H1 (cell line): Measurements from ENCODE around the gene CBLB. TPM values are rescaled to one million over a fixed set of nuclear protein-coding genes. Genes with fewer than 3 reads are reported as not detected.

ENCODE experiments used
- CTCF ChIA-PET: fragments of 300-600 bp; sonication (Branson Sonifier 250); formaldehyde crosslinking; loops from one replicate; lab custom pipeline; 2021; ENCODE audit not compliant: partially characterized antibody; lab: Charles Lee
- POLR2A ChIA-PET: fragments of 300-600 bp; sonication (Branson Sonifier 250); formaldehyde crosslinking; loops from one replicate; lab custom pipeline; 2021; ENCODE audit warnings: inconsistent platforms; ENCODE audit not compliant: partially characterized antibody; lab: Charles Lee
- DNase-seq, 2 experiments: peaks; one replicate each; pipeline versions ENCODE4 v3.0.0 to v3.0.0-alpha.2; 2010 to 2022; ENCODE audit warnings: low spot score in 2 of 2, low read depth in 1 of 2, mixed read lengths in 1 of 2
- FAIRE-seq: peaks from 2 replicates; lab custom pipeline; 2011; peaks lifted over from hg19 to GRCh38; lab: Jason Lieb, UNC
- H2AFZ ChIP-seq: 2 replicates; pipeline ENCODE4 v1.8.1; 2012; ENCODE audit warnings: low read length, inconsistent platforms
- H2AK5ac ChIP-seq: 2 replicates; pipeline ENCODE4 v1.6.1; 2013; ENCODE audit warnings: low read depth, low read length
- H2BK120ac ChIP-seq: replicated peaks from 2 replicates; pipeline ENCODE3; 2013; ENCODE audit warnings: low read depth, low read length, inconsistent platforms
- H2BK12ac ChIP-seq: 2 replicates; pipeline ENCODE4 v1.6.1; 2013; ENCODE audit warnings: low read depth, low read length
- H2BK15ac ChIP-seq: 2 replicates; pipeline ENCODE4 v1.6.1; 2013; ENCODE audit warnings: low read length
- H2BK20ac ChIP-seq: 2 replicates; pipeline ENCODE4 v1.6.1; 2013; ENCODE audit warnings: low read length
- H2BK5ac ChIP-seq: 2 replicates; pipeline ENCODE4 v1.6.1; 2013; ENCODE audit warnings: low read depth, low read length
- H3K14ac ChIP-seq: 2 replicates; pipeline ENCODE4 v1.6.1; 2013; ENCODE audit warnings: inconsistent platforms; ENCODE audit not compliant: insufficient read length
- H3K18ac ChIP-seq: 2 replicates; pipeline ENCODE4 v1.6.1; 2013; ENCODE audit warnings: low read length; ENCODE audit errors: extremely low read depth
- H3K23ac ChIP-seq: 2 replicates; pipeline ENCODE4 v1.6.1; 2013; ENCODE audit warnings: inconsistent platforms; ENCODE audit not compliant: insufficient read length
- H3K23me2 ChIP-seq: 2 replicates; pipeline ENCODE4 v1.6.1; 2013; ENCODE audit warnings: low read depth, low read length
- H3K27ac ChIP-seq: 2 replicates; pipeline ENCODE4 v1.6.1; 2011; ENCODE audit warnings: low read depth, low read length, inconsistent platforms
- H3K27me3 ChIP-seq, 4 experiments: replicated peaks in 1 of 4; 1 replicate in 1 of 4; 2 replicates in 3 of 4; pipeline versions ENCODE4 v1.6.1 to v1.8.1; 2011 to 2013; ENCODE audit warnings: low read length in 3 of 4, mild to moderate bottlenecking in 3 of 4, inconsistent platforms in 2 of 4, mixed read lengths in 2 of 4, moderate library complexity in 1 of 4; ENCODE audit not compliant: control insufficient read depth in 3 of 4, insufficient read depth in 3 of 4; ENCODE audit errors: extremely low read depth in 1 of 4
- H3K36me3 ChIP-seq, 4 experiments: 2 replicates each; pipeline versions ENCODE4 v1.6.1 to v1.8.1; 2011 to 2013; ENCODE audit warnings: mild to moderate bottlenecking in 4 of 4, low read length in 3 of 4, moderate library complexity in 2 of 4, control low read depth in 1 of 4, inconsistent platforms in 1 of 4; ENCODE audit not compliant: insufficient read depth in 4 of 4, control insufficient read depth in 2 of 4
- H3K4ac ChIP-seq: replicated peaks from 2 replicates; pipeline ENCODE3; 2013; ENCODE audit warnings: low read length, low read depth, mixed read lengths, inconsistent platforms; ENCODE audit not compliant: insufficient read length
- H3K4me1 ChIP-seq, 4 experiments: replicated peaks in 1 of 4; 1 replicate in 1 of 4; 2 replicates in 3 of 4; pipeline versions ENCODE4 v1.6.1 to v1.8.1; 2011 to 2013; ENCODE audit warnings: low read length in 3 of 4, inconsistent platforms in 2 of 4, mixed read lengths in 1 of 4; ENCODE audit not compliant: insufficient read depth in 4 of 4, control insufficient read depth in 3 of 4
- H3K4me2 ChIP-seq, 2 experiments: 2 replicates each; pipeline versions ENCODE4 v1.6.1 to v1.8.1; 2011 to 2013; ENCODE audit warnings: low read depth in 2 of 2, low read length in 2 of 2, control low read depth in 1 of 2, inconsistent platforms in 1 of 2, mild to moderate bottlenecking in 1 of 2; ENCODE audit not compliant: insufficient read depth in 1 of 2
- H3K4me3 ChIP-seq, 4 experiments: fragments of 200-600, 300-600 bp in 1 of 4; sonication (generic), shearing (Covaris generic), sonication (Bioruptor Twin) in 1 of 4; 2 replicates each; pipeline versions ENCODE4 v1.5.1 to v1.8.1; 2011 to 2016; ENCODE audit warnings: low read length in 4 of 4, low read depth in 3 of 4, control low read depth in 2 of 4, inconsistent platforms in 2 of 4, mild to moderate bottlenecking in 2 of 4, mixed read lengths in 1 of 4, moderate library complexity in 1 of 4; ENCODE audit not compliant: insufficient read depth in 2 of 4; ENCODE audit errors: extremely low read depth in 1 of 4
- H3K56ac ChIP-seq: replicated peaks from 2 replicates; pipeline ENCODE3; 2013; ENCODE audit warnings: low read depth, mild to moderate bottlenecking, mixed read lengths, low read length, inconsistent platforms; ENCODE audit not compliant: insufficient read length
- H3K79me1 ChIP-seq: 2 replicates; pipeline ENCODE4 v1.6.1; 2013; ENCODE audit warnings: low read depth, low read length, control low read depth
- H3K79me2 ChIP-seq, 2 experiments: 2 replicates each; pipeline versions ENCODE4 v1.6.1 to v1.8.1; 2012 to 2013; ENCODE audit warnings: low read length in 2 of 2, mild to moderate bottlenecking in 2 of 2, inconsistent platforms in 1 of 2; ENCODE audit not compliant: insufficient read depth in 2 of 2, control insufficient read depth in 1 of 2
- H3K9ac ChIP-seq, 4 experiments: replicated peaks in 1 of 4; 1 replicate in 1 of 4; 2 replicates in 3 of 4; pipeline versions ENCODE4 v1.6.1 to v1.8.1; 2011 to 2013; ENCODE audit warnings: low read depth in 3 of 4, low read length in 3 of 4, control low read depth in 2 of 4, mild to moderate bottlenecking in 2 of 4, moderate library complexity in 2 of 4, inconsistent platforms in 1 of 4; ENCODE audit errors: extremely low read depth in 1 of 4
- H3K9me3 ChIP-seq, 2 experiments: 2 replicates each; pipeline versions ENCODE4 v1.6.1 to v1.8.1; 2012 to 2013; ENCODE audit warnings: mild to moderate bottlenecking in 2 of 2, moderate library complexity in 2 of 2, control low read depth in 1 of 2, inconsistent platforms in 1 of 2, low read depth in 1 of 2, low read length in 1 of 2, mixed read lengths in 1 of 2; ENCODE audit not compliant: insufficient read depth in 2 of 2
- H4K20me1 ChIP-seq, 2 experiments: replicated peaks in 1 of 2; 2 replicates each; pipeline versions ENCODE3 to v1.8.1; 2011 to 2013; ENCODE audit warnings: inconsistent platforms in 2 of 2, low read length in 2 of 2, mild to moderate bottlenecking in 1 of 2; ENCODE audit not compliant: insufficient read depth in 2 of 2, control insufficient read depth in 1 of 2
- H4K5ac ChIP-seq: 2 replicates; pipeline ENCODE4 v1.6.1; 2013; ENCODE audit warnings: low read length, low read depth, mixed read lengths, inconsistent platforms; ENCODE audit not compliant: insufficient read length
- H4K8ac ChIP-seq: 2 replicates; pipeline ENCODE4 v1.8.0; 2013; ENCODE audit warnings: mild to moderate bottlenecking, moderate library complexity, low read length, inconsistent platforms; ENCODE audit not compliant: insufficient read depth; ENCODE audit errors: extremely low read depth
- H4K91ac ChIP-seq: replicated peaks from 2 replicates; pipeline ENCODE3; 2013; ENCODE audit warnings: low read length, mixed read lengths, inconsistent platforms; ENCODE audit not compliant: insufficient read length
- BRCA1 ChIP-seq: IDR thresholded peaks from 2 replicates; pipeline ENCODE4 v1.6.1; 2012; ENCODE audit warnings: low read depth, low read length, improper control_type of control experiment
- CBX5 ChIP-seq: fragments of 300-800, 300-1000 bp; sonication (generic); IDR thresholded peaks from 2 replicates; pipeline ENCODE4 v1.7.1; 2016; ENCODE audit warnings: antibody characterized with exemption, low read length, low read depth
- EP300 ChIP-seq, 2 experiments: IDR thresholded peaks; 1 replicate in 1 of 2; 2 replicates in 1 of 2; pipeline ENCODE4 v1.6.1; 2011 to 2012; ENCODE audit warnings: low read depth in 2 of 2, low read length in 2 of 2, mild to moderate bottlenecking in 2 of 2, borderline replicate concordance in 1 of 2, inconsistent platforms in 1 of 2, moderate library complexity in 1 of 2
- KDM1A ChIP-seq: fragments of 200-600, 300-600 bp; sonication (generic); IDR thresholded peaks from 2 replicates; pipeline ENCODE4 v1.7.1; 2016; ENCODE audit warnings: mild to moderate bottlenecking, low read length, borderline replicate concordance
- NANOG ChIP-seq: IDR thresholded peaks from 2 replicates; pipeline ENCODE4 v1.6.1; 2011; ENCODE audit warnings: low read length, low read depth, mild to moderate bottlenecking, inconsistent platforms; ENCODE audit not compliant: insufficient read depth, poor library complexity, severe bottlenecking
- RAD21 ChIP-seq, 2 experiments: IDR thresholded peaks in 1 of 2; conservative IDR thresholded peaks in 1 of 2; 2 replicates each; pipeline ENCODE4 v1.6.1; 2011; ENCODE audit warnings: low read depth in 2 of 2, low read length in 2 of 2, improper control_type of control experiment in 1 of 2, inconsistent platforms in 1 of 2, mild to moderate bottlenecking in 1 of 2, moderate library complexity in 1 of 2
- SIN3A ChIP-seq, 2 experiments: IDR thresholded peaks in 1 of 2; conservative IDR thresholded peaks in 1 of 2; 2 replicates each; pipeline ENCODE4 v1.6.1; 2011 to 2012; ENCODE audit warnings: low read length in 2 of 2, improper control_type of control experiment in 1 of 2, low read depth in 1 of 2, mild to moderate bottlenecking in 1 of 2
- SP4 ChIP-seq: IDR thresholded peaks from 2 replicates; pipeline ENCODE4 v1.6.1; 2012; ENCODE audit warnings: low read length, inconsistent platforms
- TAF1 ChIP-seq: IDR thresholded peaks from 2 replicates; pipeline ENCODE4 v1.6.1; 2011; ENCODE audit warnings: mild to moderate bottlenecking, low read depth, low read length
- TAF7 ChIP-seq: optimal IDR thresholded peaks from 2 replicates; pipeline ENCODE3; 2011; ENCODE audit warnings: low read depth, mild to moderate bottlenecking, inconsistent platforms, low read length, moderate library complexity, borderline replicate concordance
- TBP ChIP-seq: IDR thresholded peaks from 2 replicates; pipeline ENCODE4 v1.6.1; 2011; ENCODE audit warnings: low read depth, low read length, improper control_type of control experiment
- WGBS, 2 experiments: shearing (Covaris generic) in 1 of 2; methylation state at CpG; one replicate each; pipeline versions ENCODE4 v1.1.6 to v1.1.7; 2013 to 2015; ENCODE audit warnings: low lambda C conversion rate in 2 of 2, mixed read lengths in 2 of 2, inconsistent platforms in 1 of 2, low coverage in 1 of 2, missing lambda C conversion rate in 1 of 2; ENCODE audit not compliant: insufficient replicate concordance in 2 of 2, insufficient coverage in 1 of 2, insufficient read length in 1 of 2; ENCODE audit errors: extremely low coverage in 1 of 2, missing lambda C conversion rate in 1 of 2; 5-methylcytosine and 5-hydroxymethylcytosine counted together
- polyA plus RNA-seq, 7 experiments: library from polyadenylated mRNA; depleted of rRNA in 3 of 7; stranded (reverse) in 5 of 7; unstranded in 2 of 7; fragments of >200 nt in 5 of 7; fragments of 200-250 nt in 2 of 7; gene quantifications; 1 replicate in 5 of 7; 2 replicates in 1 of 7; 4 replicates in 1 of 7; pipeline versions ENCODE4 v1.2.1 to v1.2.3, GENCODE V29; 2011 to 2013; ENCODE audit warnings: missing spikeins in 2 of 7, mixed read lengths in 2 of 7
- total RNA-seq: library from RNA; stranded (reverse); fragmentation: NEBNext Ultra II Directional; extraction: Animal tissue kit (Norgen Biotek cat#: 25700); gene quantifications from 2 replicates; pipeline ENCODE4 v1.2.1, GENCODE V29; 2021
- TF ChIP-seq, protein P1 (sequence below): IDR thresholded peaks from 2 replicates; pipeline ENCODE4 v1.6.1; 2011; ENCODE audit warnings: low read length, improper control_type of control experiment

CBLB gene
- total and polyA plus RNA-seq, 2 of the 8 experiments (the other 6 are each of a cell fraction or from before 2014, with no cell fraction given) = 14.5 to 26.0 TPM

DNA sequence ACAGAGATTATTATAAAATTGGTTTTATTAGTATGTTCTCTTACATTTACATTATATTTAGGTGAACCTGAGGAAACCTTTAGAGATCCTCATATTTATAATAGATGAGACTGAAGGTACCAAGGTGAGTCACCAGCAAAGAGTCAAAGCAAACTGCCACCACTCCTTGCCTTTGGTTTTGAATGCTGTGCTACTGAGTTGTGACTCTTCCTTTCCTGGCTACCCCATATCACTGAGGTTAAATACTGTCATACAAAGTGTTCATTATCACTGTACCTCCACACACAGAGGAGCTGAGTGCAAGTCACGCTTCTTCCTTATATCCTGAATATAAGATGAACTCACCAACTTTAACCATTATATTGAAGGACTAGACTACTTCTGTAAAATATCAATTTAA is 168.2 kb downstream of the CBLB start:
- Histone ChIP-seq H3K18ac (no peak overlapping the region), H2BK12ac (no peak overlapping the region), H3K27me3 (no peaks in the 10 kb centered on the region), H3K9me3 (no peaks in the 10 kb centered on the region), H3K4me2 (no peak overlapping the region), H3K4ac (no peak overlapping the region), H3K79me1 (no peaks in the 10 kb centered on the region), H4K91ac (no peak overlapping the region), H2AK5ac (no peak overlapping the region), H3K4me3 (no peak overlapping the region), H3K9ac (no peak overlapping the region), H4K5ac (no peak overlapping the region), H3K23ac (no peak overlapping the region), H4K20me1 (no peaks in the 10 kb centered on the region), H3K36me3 (peaks cover 0 to 21% (median 2%) of the 10 kb centered on the region in 4 experiments; a peak in 3 of 8 replicates), H3K14ac (no peak overlapping the region), H3K56ac (no peak overlapping the region), H4K8ac (no peak overlapping the region), H2BK120ac (no peak overlapping the region), H2BK15ac (no peak overlapping the region), H3K4me1 (no peaks in the 10 kb centered on the region), H3K27ac (no peak overlapping the region), H2BK5ac (no peak overlapping the region), H2AFZ (no peak overlapping the region), H3K23me2 (no peaks in the 10 kb centered on the region), H2BK20ac (no peak overlapping the region), H3K79me2 (no peaks in the 10 kb centered on the region)
- POLR2A ChIA-PET = no interaction called here
- FAIRE-seq (no peak), DNase-seq (no peak)
- CTCF ChIA-PET = interaction anchor here (0.6 kb wide), 1 partner anchor 198 kb away, joined by 3 read pairs; no protein-coding TSS in a partner anchor
- WGBS, 2 experiments = 85% methylated on average over 1 of the region's 1 CpG; no CpG with 5 or more reads in 1 of the 2 experiments
- TF ChIP-seq SIN3A (conservative IDR thresholded peaks at IDR 0.05 in 1 of 2, IDR thresholded peaks at IDR 0.05 in 1 of 2; ENCODE audit: low read depth in 1 of 2, low read length in 2 of 2) (no peak), SP4 (no peak), EP300 (IDR thresholded peaks at IDR 0.05; ENCODE audit: borderline replicate concordance in 1 of 2, low read depth in 2 of 2, low read length in 2 of 2) (no peak), KDM1A (no peak), BRCA1 (no peak), TAF7 (no peak), NANOG (no peak), TBP (no peak), TAF1 (no peak), RAD21 (IDR thresholded peaks at IDR 0.05 in 1 of 2, conservative IDR thresholded peaks at IDR 0.05 in 1 of 2; ENCODE audit: low read depth in 2 of 2, low read length in 2 of 2) (no peak), CBX5 (no peak)
- TF ChIP-seq, protein P1, sequence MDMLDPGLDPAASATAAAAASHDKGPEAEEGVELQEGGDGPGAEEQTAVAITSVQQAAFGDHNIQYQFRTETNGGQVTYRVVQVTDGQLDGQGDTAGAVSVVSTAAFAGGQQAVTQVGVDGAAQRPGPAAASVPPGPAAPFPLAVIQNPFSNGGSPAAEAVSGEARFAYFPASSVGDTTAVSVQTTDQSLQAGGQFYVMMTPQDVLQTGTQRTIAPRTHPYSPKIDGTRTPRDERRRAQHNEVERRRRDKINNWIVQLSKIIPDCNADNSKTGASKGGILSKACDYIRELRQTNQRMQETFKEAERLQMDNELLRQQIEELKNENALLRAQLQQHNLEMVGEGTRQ = no peak
